NCI-H2029 (cell line): Measurements from ENCODE around the gene ASB6.
"Not testable (repeated sequence)": the region's sequence is repeated elsewhere in the genome, so short reads cannot be mapped to it uniquely, and the experiment has no call there.

Experiments
- DNase-seq: peaks from one replicate; lab custom pipeline; 2025; lab: John Stamatoyannopoulos, UW

ASB6 gene

GRCh38 chr9:129606161-129607026, 35.6 kb downstream of the ASB6 start:
- no peak for DNase-seq

GRCh38 chr9:129604766-129605163, 37.2 kb downstream of the ASB6 start:
- peak; percentile 21 for DNase-seq

- DNase-seq = no peak
These were observed 37.7 kb downstream of the ASB6 start for GRCh38 chr9:129604056-129604765.

- DNase-seq = no peak
These were observed 39.1 kb downstream of the ASB6 start for GRCh38 chr9:129602598-129603415.

- DNase-seq = no peak
These were observed 40.8 kb downstream of the ASB6 start for GRCh38 chr9:129601082-129601674.

GRCh38 chr9:129598089-129598596, 43.8 kb downstream of the ASB6 start:
- no peak for DNase-seq

GRCh38 chr9:129597355-129598088, 44.4 kb downstream of the ASB6 start:
- DNase-seq = no peak

GRCh38 chr9:129596541-129597331, 45.2 kb downstream of the ASB6 start:
- DNase-seq = no peak

- no peak for DNase-seq
These were observed 45.9 kb downstream of the ASB6 start for GRCh38 chr9:129595903-129596540.

- no peak for DNase-seq
These were observed 46.6 kb downstream of the ASB6 start for GRCh38 chr9:129595311-129595741.

- DNase-seq = no peak
These were observed 47.3 kb downstream of the ASB6 start for GRCh38 chr9:129594632-129595031.

GRCh38 chr9:129592790-129593189, 49.2 kb downstream of the ASB6 start:
- DNase-seq = not testable (repeated sequence)

GRCh38 chr9:129591916-129592315, 50.0 kb downstream of the ASB6 start:
- no peak for DNase-seq

GRCh38 chr9:129590466-129590865, 51.5 kb downstream of the ASB6 start:
- no peak for DNase-seq

- no peak for DNase-seq
These were observed 54.3 kb downstream of the ASB6 start for GRCh38 chr9:129587487-129588262.

- no peak for DNase-seq
These were observed 55.3 kb downstream of the ASB6 start for GRCh38 chr9:129586685-129587084.

- no peak for DNase-seq
These were observed 55.7 kb downstream of the ASB6 start for GRCh38 chr9:129586245-129586644.

GRCh38 chr9:129585352-129585751, 56.6 kb downstream of the ASB6 start:
- DNase-seq = no peak
